ENCODE results near the gene CLDN19.
"Not testable (repeated sequence)": the region's sequence is repeated elsewhere in the genome, so short reads cannot be mapped to it uniquely, and the experiment has no call there.

CLDN19 gene

DNA sequence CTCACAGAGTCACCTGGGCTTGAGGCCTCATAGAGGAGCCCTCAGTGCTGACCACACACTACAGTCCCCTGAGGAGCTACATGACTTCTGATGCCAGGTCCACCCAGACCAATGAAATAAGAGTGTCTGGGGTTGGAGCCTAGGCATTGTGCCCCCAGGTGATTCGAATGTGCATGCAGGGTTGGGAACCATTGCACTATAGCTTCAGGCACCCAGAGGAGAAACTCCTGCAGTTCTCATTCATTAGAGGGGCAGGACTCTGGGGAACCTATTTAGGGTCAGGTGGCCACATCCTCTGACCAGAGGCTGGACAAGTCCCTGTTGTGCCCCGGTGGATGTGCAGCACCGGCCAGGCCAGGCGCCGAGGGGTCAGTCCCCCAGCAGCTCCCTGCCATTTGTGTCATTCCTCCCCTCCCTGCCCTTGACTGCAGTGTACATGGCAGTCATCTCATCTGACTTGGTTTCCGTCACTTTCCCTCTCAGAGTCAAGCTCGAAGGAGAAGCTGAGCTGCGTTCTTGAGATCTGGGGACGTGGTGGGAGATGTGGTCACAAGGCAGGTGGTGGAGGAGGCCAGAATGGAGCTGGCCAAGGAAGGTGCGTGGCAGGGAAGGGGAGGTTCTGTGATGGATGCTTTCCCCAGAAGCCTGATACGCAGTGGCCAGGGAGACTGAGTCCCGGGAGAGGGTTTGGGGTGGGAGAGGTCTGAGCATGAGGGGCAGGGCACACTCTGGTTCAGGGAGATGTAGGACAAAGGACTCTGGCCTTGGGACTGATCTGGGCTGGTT, 6.4 kb downstream of the CLDN19 start:
- Histone ChIP-seq H3K27ac (no peak overlapping the region), H3K4me3 (ENCODE audit: low read depth, low read length) (no peak overlapping the region), H3K36me3 (no peaks in the 10 kb centered on the region), H3K9me3 (ENCODE audit: severe bottlenecking) (no peaks in the 10 kb centered on the region), H3K27me3 (ENCODE audit: insufficient read depth, low read depth, severe bottlenecking) (no peaks in the 10 kb centered on the region)
- DNase-seq, result no peak
- TF ChIP-seq, protein P1, sequence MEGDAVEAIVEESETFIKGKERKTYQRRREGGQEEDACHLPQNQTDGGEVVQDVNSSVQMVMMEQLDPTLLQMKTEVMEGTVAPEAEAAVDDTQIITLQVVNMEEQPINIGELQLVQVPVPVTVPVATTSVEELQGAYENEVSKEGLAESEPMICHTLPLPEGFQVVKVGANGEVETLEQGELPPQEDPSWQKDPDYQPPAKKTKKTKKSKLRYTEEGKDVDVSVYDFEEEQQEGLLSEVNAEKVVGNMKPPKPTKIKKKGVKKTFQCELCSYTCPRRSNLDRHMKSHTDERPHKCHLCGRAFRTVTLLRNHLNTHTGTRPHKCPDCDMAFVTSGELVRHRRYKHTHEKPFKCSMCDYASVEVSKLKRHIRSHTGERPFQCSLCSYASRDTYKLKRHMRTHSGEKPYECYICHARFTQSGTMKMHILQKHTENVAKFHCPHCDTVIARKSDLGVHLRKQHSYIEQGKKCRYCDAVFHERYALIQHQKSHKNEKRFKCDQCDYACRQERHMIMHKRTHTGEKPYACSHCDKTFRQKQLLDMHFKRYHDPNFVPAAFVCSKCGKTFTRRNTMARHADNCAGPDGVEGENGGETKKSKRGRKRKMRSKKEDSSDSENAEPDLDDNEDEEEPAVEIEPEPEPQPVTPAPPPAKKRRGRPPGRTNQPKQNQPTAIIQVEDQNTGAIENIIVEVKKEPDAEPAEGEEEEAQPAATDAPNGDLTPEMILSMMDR (IDR thresholded peaks at IDR 0.05; ENCODE audit: low read depth, low read length), result no peak

DNA sequence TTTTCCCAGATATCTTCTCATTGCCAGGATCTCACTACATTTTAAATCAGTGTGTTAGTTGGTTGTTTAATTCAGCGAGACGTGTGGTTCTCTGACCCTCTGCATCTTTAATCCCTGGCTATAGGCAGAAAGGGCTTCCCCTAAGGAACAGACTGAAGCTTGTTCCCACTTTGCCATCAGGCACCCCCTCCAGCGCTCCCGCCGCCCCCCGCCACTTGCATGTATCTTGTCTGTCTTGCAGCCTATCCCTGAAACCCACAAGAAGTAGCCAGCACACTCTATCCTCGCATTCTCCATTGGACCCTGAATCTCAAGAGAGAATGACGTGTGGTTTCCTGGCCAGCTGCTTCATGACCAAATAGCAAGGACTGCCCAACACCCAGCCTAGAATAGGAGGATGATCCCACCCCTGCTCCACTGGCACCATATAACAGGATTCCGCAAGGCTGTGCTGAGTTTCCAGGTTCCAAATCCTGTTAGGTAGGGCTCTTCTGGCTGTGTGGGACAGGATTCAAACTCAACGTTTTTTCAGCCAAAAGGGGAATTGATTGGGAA, 7.8 kb downstream of the CLDN19 start:
- TF ChIP-seq, protein P1 (IDR thresholded peaks at IDR 0.05; ENCODE audit: low read depth, low read length), result no peak
- Histone ChIP-seq H3K27me3 (ENCODE audit: insufficient read depth, low read depth, severe bottlenecking) (no peaks in the 10 kb centered on the region), H3K36me3 (no peaks in the 10 kb centered on the region), H3K9me3 (ENCODE audit: severe bottlenecking) (no peaks in the 10 kb centered on the region), H3K27ac (peak overlapping the region; percentile 26), H3K4me3 (ENCODE audit: low read depth, low read length) (no peak overlapping the region)
- DNase-seq, result no peak

DNA sequence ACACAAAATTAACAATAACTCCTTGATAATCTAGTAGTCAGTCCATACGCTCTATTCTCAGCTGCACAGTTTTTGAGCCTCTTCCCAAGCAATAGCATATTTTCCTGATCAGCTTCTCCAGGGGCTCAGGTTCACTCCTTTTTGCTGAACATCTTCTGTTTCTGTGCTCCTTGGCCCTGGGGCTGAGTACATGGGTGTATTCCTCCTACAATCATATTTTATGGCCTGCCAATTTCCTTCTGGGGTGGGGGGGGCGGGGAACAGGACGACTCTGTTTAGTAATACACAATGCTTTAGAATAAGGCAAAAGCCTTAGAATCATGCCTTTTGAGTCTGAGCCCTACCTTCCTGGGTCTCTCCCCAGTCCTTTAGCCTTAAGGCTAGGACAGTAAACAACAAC, 8.5 kb downstream of the CLDN19 start:
- H3K27me3 ChIP-seq (ENCODE audit: insufficient read depth, low read depth, severe bottlenecking), result no peaks in the 10 kb centered on the region
- no peak overlapping the region for H3K4me3 ChIP-seq (ENCODE audit: low read depth, low read length)
- no peak for DNase-seq
- H3K36me3 ChIP-seq, result no peaks in the 10 kb centered on the region
- peak overlapping the region; percentile 26 for H3K27ac ChIP-seq
- no peaks in the 10 kb centered on the region for H3K9me3 ChIP-seq (ENCODE audit: severe bottlenecking)
- TF ChIP-seq, protein P1 (IDR thresholded peaks at IDR 0.05; ENCODE audit: low read depth, low read length), result no peak

DNA sequence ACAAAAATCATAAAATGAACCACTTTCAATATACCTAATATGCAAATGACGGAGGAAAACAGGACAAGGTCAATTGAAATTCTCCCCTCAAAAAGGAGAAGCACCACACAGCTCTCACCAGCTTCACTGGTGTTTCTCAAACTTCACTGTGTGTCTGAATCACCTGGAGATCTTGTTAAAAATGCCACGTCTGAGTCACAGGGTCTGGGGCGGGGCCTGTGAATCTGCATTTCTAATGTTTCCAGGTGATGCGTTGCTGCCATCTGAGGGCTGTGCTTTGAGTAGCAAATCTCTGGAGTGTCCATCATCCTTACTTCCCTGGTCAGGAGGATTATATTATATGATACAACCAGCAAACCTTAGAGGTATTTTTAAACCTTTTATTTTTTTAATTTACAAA, 9.0 kb downstream of the CLDN19 start:
- Histone ChIP-seq H3K27ac (no peak overlapping the region), H3K4me3 (ENCODE audit: low read depth, low read length) (no peak overlapping the region), H3K9me3 (ENCODE audit: severe bottlenecking) (no peaks in the 10 kb centered on the region), H3K36me3 (no peaks in the 10 kb centered on the region), H3K27me3 (ENCODE audit: insufficient read depth, low read depth, severe bottlenecking) (no peaks in the 10 kb centered on the region)
- peak; percentile 55 for DNase-seq
- TF ChIP-seq, protein P1 (IDR thresholded peaks at IDR 0.05; ENCODE audit: low read depth, low read length), result peak; percentile 56

DNA sequence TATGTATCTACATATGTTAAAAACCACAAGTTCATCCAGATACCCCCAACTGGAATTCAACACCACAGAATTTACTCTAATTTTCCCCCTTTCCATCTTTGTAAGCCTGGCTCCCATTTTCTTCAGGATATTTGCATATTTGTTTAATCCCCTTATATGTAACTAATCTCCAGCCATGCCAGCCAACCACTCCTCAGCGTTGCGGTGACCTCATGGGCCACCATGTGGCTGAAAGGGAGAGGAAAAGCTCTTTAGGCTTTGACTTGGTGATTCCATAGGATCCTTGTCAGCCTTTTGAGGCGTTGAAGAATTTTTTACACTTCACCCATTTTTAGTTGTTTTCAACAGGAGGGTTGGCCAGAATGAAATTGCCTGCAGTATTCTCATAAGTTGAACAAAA, 10.0 kb downstream of the CLDN19 start:
- DNase-seq, result no peak
- no peaks in the 10 kb centered on the region for H3K36me3 ChIP-seq
- H3K4me3 ChIP-seq (ENCODE audit: low read depth, low read length), result no peak overlapping the region
- no peaks in the 10 kb centered on the region for H3K9me3 ChIP-seq (ENCODE audit: severe bottlenecking)
- H3K27me3 ChIP-seq (ENCODE audit: insufficient read depth, low read depth, severe bottlenecking), result no peaks in the 10 kb centered on the region
- TF ChIP-seq, protein P1 (IDR thresholded peaks at IDR 0.05; ENCODE audit: low read depth, low read length), result no peak
- H3K27ac ChIP-seq, result no peak overlapping the region

DNA sequence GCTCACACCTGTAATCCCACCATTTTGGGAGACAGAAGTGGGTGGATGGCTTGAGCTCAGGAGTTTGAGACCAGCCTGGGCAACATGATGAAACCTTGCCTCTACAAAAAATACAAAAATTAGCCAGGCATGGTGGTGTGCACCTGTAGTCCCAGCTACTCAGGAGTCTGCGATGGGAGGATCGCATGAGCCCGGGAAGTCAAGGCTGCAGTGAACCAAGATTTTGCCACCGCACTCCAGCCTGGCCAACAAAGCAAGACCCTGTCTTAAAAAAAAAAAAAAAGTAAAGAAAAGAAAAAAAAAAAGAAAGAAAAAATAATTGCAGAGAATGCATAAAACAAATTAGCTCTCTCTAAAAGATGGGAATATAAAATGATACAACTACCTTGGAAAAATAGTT, 14.2 kb downstream of the CLDN19 start:
- DNase-seq; H3K9me3 ChIP-seq (ENCODE audit: severe bottlenecking); H3K27ac ChIP-seq; H3K27me3 ChIP-seq (ENCODE audit: insufficient read depth, low read depth, severe bottlenecking); H3K4me3 ChIP-seq (ENCODE audit: low read depth, low read length); H3K36me3 ChIP-seq: not testable (repeated sequence)

All from WERI-Rb-1 (cell line).